ENCODE results near the gene ZNF74.

GRCh38 chr22:20392983-20393704 is 807 bp upstream of the ZNF74 start:
- TF ChIP-seq EP300 (IDR thresholded peaks at IDR 0.05) (no peak), CTCF (IDR thresholded peaks at IDR 0.05) (no peak), POLR2A (IDR thresholded peaks at IDR 0.05) (no peak)

Measured in suprapubic skin (tissue), 3 donors.